SKM-1 (cell line): ENCODE results near the gene TNFSF15.
"Not testable (repeated sequence)": the region's sequence is repeated elsewhere in the genome, so short reads cannot be mapped to it uniquely, and the experiment has no call there.

Experiments
- DNase-seq: peaks from one replicate; lab custom pipeline; 2025; ENCODE audit not compliant: unreplicated experiment; lab: John Stamatoyannopoulos, UW

The TNFSF15 gene

GRCh38 chr9:114757395-114757794 is 48.4 kb downstream of the TNFSF15 start:
- no peak for DNase-seq

DNA sequence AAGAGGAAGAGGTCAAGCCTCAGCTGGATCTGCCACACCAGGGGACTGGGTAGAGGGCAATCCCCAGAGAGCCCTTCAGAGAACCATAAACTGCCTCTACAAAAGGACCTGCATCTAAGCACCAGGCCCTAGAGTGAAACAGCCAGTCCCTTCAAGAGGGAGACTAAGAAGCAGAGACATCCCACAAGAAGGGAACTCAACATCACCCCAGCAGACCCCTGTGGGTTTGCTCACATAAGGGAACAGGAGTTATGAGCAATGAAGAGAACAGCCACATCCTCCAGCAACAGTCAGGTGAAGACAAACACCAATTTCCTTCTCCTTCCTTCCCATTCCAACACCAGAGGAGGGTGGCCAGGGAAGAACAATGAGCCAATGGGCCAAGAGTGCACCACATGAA is 48.9 kb downstream of the TNFSF15 start:
- no peak for DNase-seq

DNA sequence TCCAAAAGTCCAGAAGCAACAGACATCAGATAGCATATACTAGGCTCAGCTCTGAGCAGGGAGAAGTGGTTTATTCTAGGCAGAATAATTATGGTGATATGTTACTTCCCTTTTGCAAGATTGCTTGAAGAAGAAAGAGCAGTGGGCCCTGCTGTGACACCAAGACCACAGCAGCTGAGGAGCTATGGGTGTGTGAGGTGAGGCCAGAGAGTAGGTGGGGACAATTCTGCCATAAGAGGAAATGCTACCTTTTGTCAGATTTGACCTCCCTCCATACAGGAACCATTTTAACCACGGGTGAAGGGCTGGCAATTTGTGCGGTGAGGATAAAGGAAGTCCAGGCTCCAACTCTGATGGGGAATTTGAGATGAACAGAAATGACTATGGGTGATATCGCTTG is 51.3 kb downstream of the TNFSF15 start:
- peak; percentile 3 for DNase-seq

DNA sequence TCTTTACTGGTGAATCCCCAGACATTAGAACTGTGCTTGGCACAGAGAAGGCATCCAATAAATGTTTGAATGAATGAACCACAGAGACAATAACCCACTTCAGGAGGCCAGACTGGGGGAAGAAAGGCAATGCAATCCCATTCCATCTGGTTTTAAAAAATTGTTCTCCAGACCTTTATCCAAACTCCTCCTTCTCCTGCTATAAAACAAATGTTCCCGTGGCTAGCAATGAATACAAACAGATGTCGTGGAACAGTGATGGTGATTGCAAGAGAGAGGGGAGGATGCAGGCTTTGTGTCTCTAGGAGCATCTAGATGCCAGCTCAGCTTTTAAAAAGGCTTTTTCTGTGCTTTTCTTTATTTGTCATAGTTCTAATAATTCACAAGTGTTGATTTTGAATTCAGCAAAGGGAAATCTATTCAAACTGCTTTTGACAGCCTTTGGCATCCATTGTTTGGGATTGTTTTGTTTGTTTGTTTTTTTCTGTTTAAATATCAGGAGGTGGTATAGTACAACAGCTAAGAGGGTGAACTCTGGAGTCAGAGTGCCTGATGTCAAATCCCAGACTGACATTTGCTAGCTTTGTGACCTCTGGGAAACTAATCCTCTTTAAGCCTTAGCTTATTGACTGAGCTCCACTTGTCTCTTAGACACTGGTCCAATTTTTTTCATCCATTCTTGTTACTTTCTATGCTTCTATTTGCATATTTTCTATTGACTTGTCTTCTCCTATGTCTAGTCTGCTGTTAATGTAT is 59.1 kb downstream of the TNFSF15 start:
- no peak for DNase-seq

DNA sequence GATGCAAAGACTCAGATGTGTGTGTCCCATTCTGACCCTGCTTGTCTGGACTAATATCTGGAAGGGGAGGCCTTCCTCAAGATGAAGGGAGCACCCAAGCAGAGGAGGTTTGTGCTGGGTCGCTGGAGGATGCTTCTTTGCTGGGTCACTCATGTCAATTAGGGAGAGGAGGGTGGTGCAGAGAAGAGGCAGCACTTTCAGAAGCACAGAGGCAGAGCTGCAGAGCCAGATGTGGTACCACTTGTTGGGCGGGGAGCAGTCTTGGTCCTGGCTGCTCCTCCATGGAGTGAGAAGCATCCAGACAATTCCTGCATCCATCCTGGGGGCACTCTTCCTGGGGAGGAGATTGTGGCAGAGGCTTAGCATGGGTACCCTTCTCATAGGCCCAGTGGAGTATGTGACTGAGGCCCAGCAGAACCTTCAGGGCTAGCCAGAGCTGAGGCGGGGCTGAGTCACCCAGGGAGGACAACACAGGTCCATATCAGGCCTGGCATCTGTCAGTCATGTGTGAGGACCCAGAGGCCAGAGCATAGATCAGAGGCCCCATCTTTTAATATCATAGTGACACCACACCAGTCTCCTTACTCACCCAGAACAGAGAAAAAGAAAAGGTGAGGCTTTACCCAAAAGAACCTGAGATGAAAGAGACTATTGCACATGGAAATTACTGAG is 59.8 kb downstream of the TNFSF15 start:
- DNase-seq: no peak

- no peak for DNase-seq
Observed at GRCh38 chr9:114745108-114745848, 60.6 kb downstream of the TNFSF15 start.

GRCh38 chr9:114743446-114743845 is 62.4 kb downstream of the TNFSF15 start:
- no peak for DNase-seq

DNA sequence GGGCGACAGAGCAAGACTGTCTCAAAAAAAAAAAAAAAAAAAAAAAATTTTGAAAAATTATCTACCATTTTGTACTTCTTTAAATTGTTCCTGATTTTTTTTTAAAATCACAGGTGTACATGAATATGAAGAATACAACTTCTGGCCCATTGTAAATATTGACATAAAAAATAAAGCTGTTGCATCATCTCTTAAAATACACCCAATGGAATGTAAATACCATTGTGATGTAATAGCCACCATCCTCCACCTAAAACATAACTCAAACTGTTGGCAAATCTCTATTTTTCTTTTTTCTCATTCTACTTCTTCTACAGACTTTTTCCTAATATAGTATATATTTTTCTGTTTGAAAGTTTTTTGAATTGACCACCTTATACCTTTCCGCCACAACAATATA is 62.9 kb downstream of the TNFSF15 start:
- no peak for DNase-seq

DNA sequence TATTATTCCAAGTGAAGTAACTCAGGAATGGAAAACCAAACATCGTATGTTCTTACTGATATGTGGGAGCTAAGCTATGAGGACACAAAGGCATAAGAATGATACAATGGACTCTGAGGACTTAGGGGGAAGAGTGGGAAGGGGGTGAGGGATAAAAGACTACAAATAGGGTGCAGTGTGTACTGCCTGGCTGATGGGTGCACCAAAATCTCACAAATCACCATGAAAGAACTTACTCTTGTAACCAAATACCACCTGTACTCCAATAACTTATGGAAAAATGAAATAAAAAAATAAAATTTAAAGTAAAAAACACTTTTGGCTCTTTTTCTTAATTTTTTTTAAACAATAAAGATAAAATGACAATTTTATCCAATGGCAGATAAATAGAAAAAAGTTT is 64.3 kb downstream of the TNFSF15 start:
- not testable (repeated sequence) for DNase-seq

- peak; percentile 36 for DNase-seq
Observed at GRCh38 chr9:114738581-114739316, 67.1 kb downstream of the TNFSF15 start.

DNA sequence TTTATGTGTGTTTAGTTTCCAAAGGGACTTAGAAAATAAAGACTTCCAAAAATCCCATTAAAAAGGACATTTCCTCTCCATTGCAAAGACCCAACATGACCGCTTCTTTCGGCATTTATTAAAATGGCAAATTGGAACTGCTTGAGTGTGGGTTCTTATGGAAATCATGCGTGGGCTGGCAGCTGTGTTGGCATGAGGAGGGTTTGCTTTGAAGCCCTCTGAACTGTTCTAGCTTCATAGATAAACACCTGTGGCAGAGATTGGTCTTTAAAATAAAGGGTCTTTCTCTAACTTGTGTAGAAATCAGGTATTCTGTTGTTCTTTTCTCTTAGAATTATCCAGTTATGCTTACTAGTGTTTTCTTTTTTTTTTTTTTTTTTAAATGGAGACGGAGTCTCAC is 68.0 kb downstream of the TNFSF15 start:
- DNase-seq: no peak

GRCh38 chr9:114737118-114737517 is 68.7 kb downstream of the TNFSF15 start:
- no peak for DNase-seq

- no peak for DNase-seq
Observed at GRCh38 chr9:114735704-114736103, 70.1 kb downstream of the TNFSF15 start.

- not testable (repeated sequence) for DNase-seq
Observed at GRCh38 chr9:114735139-114735538, 70.7 kb downstream of the TNFSF15 start.
